Left ventricle myocardium inferior (tissue), 1 donor: Measurements from ENCODE around the gene TBC1D2. TPM values are rescaled to one million over a fixed set of nuclear protein-coding genes. Genes with fewer than 3 reads are reported as not detected.

Source experiments
- DNase-seq: peaks from one replicate; pipeline ENCODE4 v3.0.0-alpha.2; 2020
- H3K27ac ChIP-seq: fragments of 200-600 bp; replicated peaks from 2 replicates; pipeline ENCODE4 v1.8.0; 2021
- H3K27me3 ChIP-seq: fragments of 200-600 bp; 2 replicates; pipeline ENCODE4 v1.8.0; 2021; ENCODE audit warnings: low read depth
- H3K36me3 ChIP-seq: fragments of 200-600 bp; 2 replicates; pipeline ENCODE4 v1.8.0; 2021
- H3K4me1 ChIP-seq: fragments of 200-600 bp; 2 replicates; pipeline ENCODE4 v1.8.0; 2021
- H3K4me3 ChIP-seq: fragments of 200-600 bp; 2 replicates; pipeline ENCODE4 v1.8.0; 2021; ENCODE audit warnings: mild to moderate bottlenecking, moderate library complexity
- H3K9me3 ChIP-seq: fragments of 200-600 bp; replicated peaks from 2 replicates; pipeline ENCODE4 v1.8.0; 2021
- CTCF ChIP-seq: fragments of 200-600 bp; IDR thresholded peaks from 2 replicates; pipeline ENCODE4 v1.8.0; 2021; ENCODE audit warnings: antibody characterized with exemption, mild to moderate bottlenecking, borderline replicate concordance
- intact Hi-C: fragments of 100-400 bp; cut with micrococcal nuclease; formaldehyde crosslinking; loops from one replicate; pipeline ENCODE4 v1.11.0; 2022
- total RNA-seq: library from RNA; stranded (reverse); fragmentation: NEBNext Ultra II Directional; extraction: Animal tissue kit (Norgen Biotek cat#: 25700); gene quantifications from one replicate; pipeline ENCODE4 v1.2.1, GENCODE V29; 2021
- donor health status: DM: no; HTN: yes; CAD: no; lungs with severe emphysema.

TBC1D2 gene
- total RNA-seq, 1 donor from 2014 or later, result 1.7 TPM

- peaks cover 17% of the 10 kb centered on the region for H3K4me1 ChIP-seq
- H3K4me3 ChIP-seq, result no peak overlapping the region
- DNase-seq, result no peak
- H3K36me3 ChIP-seq, result no peaks in the 10 kb centered on the region
- H3K27ac ChIP-seq, result no peak overlapping the region
- no peak for TF ChIP-seq CTCF
- peaks cover 10% of the 10 kb centered on the region for H3K27me3 ChIP-seq
- intact Hi-C loops, result no loop called here
- H3K9me3 ChIP-seq, result no peaks in the 10 kb centered on the region
Measured at GRCh38 chr9:98191181-98191608, 64.3 kb downstream of the TBC1D2 start.

GRCh38 chr9:98190757-98191105 lies 64.7 kb downstream of the TBC1D2 start:
- TF ChIP-seq CTCF, result no peak
- intact Hi-C loops, result no loop called here
- DNase-seq, result no peak
- Histone ChIP-seq H3K4me1 (peaks cover 17% of the 10 kb centered on the region), H3K36me3 (no peaks in the 10 kb centered on the region), H3K4me3 (no peak overlapping the region), H3K27me3 (peaks cover 10% of the 10 kb centered on the region), H3K27ac (no peak overlapping the region), H3K9me3 (no peaks in the 10 kb centered on the region)

- Histone ChIP-seq H3K36me3 (no peaks in the 10 kb centered on the region), H3K27me3 (peaks cover 10% of the 10 kb centered on the region), H3K27ac (no peak overlapping the region), H3K4me3 (no peak overlapping the region), H3K4me1 (peaks cover 17% of the 10 kb centered on the region), H3K9me3 (no peaks in the 10 kb centered on the region)
- intact Hi-C loops, result no loop called here
- DNase-seq, result no peak
- no peak for TF ChIP-seq CTCF
Measured at GRCh38 chr9:98189412-98189811, 66.0 kb downstream of the TBC1D2 start.

- intact Hi-C loops, result no loop called here
Measured at GRCh38 chr9:98187926-98188325, 67.5 kb downstream of the TBC1D2 start.

GRCh38 chr9:98186236-98186635 lies 69.2 kb downstream of the TBC1D2 start:
- no peaks in the 10 kb centered on the region for H3K36me3 ChIP-seq
- H3K9me3 ChIP-seq, result no peaks in the 10 kb centered on the region
- DNase-seq, result no peak
- intact Hi-C loops, result no loop called here
- no peak for TF ChIP-seq CTCF
- H3K27ac ChIP-seq, result no peak overlapping the region
- H3K4me1 ChIP-seq, result no peaks in the 10 kb centered on the region
- H3K27me3 ChIP-seq, result no peaks in the 10 kb centered on the region
- H3K4me3 ChIP-seq, result no peak overlapping the region

More at GRCh38 chr9:98187926-98188325, 67.5 kb downstream of the TBC1D2 start:
- Histone ChIP-seq H3K4me3 (no peak overlapping the region), H3K4me1 (peaks cover 12% of the 10 kb centered on the region), H3K9me3 (no peaks in the 10 kb centered on the region), H3K27ac (no peak overlapping the region), H3K27me3 (peaks cover 10% of the 10 kb centered on the region), H3K36me3 (no peaks in the 10 kb centered on the region)
- DNase-seq, result no peak
- no peak for TF ChIP-seq CTCF
